Measurements from ENCODE around the gene PITX2. TPM values are rescaled to one million over a fixed set of nuclear protein-coding genes. Genes with fewer than 3 reads are reported as not detected.
A peak's percentile ranks its signal among the peaks of the same experiment; 100 is the strongest.

PITX2 gene
- total RNA-seq, 4 donors from 2014 or later, result 0.34 to 1.1 (median 0.48) TPM

GRCh38 chr4:110630688-110631402, 8.0 kb upstream of the PITX2 start:
- TF ChIP-seq CTCF (IDR thresholded peaks at IDR 0.05) (no peak), POLR2A (IDR thresholded peaks at IDR 0.05) (no peak)
- DNase-seq (ENCODE audit: low spot score in 2 of 2), result peak in 1 of 2 donors; percentile 71
- intact Hi-C loops (cut with DNase I; ENCODE audit: low total_unique reads), result no loop called here
- WGBS, 2 donors, result 24% methylated on average over 34 of the region's 34 CpGs
- no peak overlapping the region for H3K4me3 ChIP-seq (ENCODE audit: low read depth, poor library complexity, severe bottlenecking)

- TF ChIP-seq POLR2A (IDR thresholded peaks at IDR 0.05) (no peak), CTCF (IDR thresholded peaks at IDR 0.05) (no peak)
- WGBS, 2 donors, result 34 to 42% methylated on average over 26 of the region's 26 CpGs
- no peak for DNase-seq (ENCODE audit: low spot score in 2 of 2)
- intact Hi-C loops (cut with DNase I; ENCODE audit: low total_unique reads), result no loop called here
- H3K4me3 ChIP-seq (ENCODE audit: low read depth, poor library complexity, severe bottlenecking), result no peak overlapping the region
Observed at GRCh38 chr4:110629780-110630687, 7.2 kb upstream of the PITX2 start.

GRCh38 chr4:110629214-110629754, 6.4 kb upstream of the PITX2 start:
- peak in 1 of 2 donors; percentile 77 for DNase-seq (ENCODE audit: low spot score in 2 of 2)
- no peak for TF ChIP-seq CTCF (IDR thresholded peaks at IDR 0.05)
- no peak for TF ChIP-seq POLR2A (IDR thresholded peaks at IDR 0.05)
- H3K4me3 ChIP-seq (ENCODE audit: low read depth, poor library complexity, severe bottlenecking), result no peak overlapping the region
- intact Hi-C loops (cut with DNase I; ENCODE audit: low total_unique reads), result no loop called here
- 36 to 46% methylated on average over 34 to 36 of the region's 36 CpGs for WGBS, 2 donors

- no peak overlapping the region for H3K4me3 ChIP-seq (ENCODE audit: low read depth, poor library complexity, severe bottlenecking)
- TF ChIP-seq CTCF (IDR thresholded peaks at IDR 0.05) (no peak), POLR2A (IDR thresholded peaks at IDR 0.05) (no peak)
- intact Hi-C loops (cut with DNase I; ENCODE audit: low total_unique reads), result no loop called here
- DNase-seq (ENCODE audit: low spot score in 2 of 2), result no peak
- 18 to 37% methylated on average over 26 of the region's 26 CpGs for WGBS, 2 donors
Observed at GRCh38 chr4:110628663-110629213, 5.9 kb upstream of the PITX2 start.

GRCh38 chr4:110627977-110628662, 5.2 kb upstream of the PITX2 start:
- WGBS, 2 donors, result 31% methylated on average over 11 of the region's 11 CpGs

More at GRCh38 chr4:110627977-110628662, 5.2 kb upstream of the PITX2 start:
- intact Hi-C loops (cut with DNase I; ENCODE audit: low total_unique reads), result no loop called here
- TF ChIP-seq POLR2A (IDR thresholded peaks at IDR 0.05) (no peak), CTCF (IDR thresholded peaks at IDR 0.05) (no peak)
- DNase-seq (ENCODE audit: low spot score in 2 of 2), result no peak
- H3K4me3 ChIP-seq (ENCODE audit: low read depth, poor library complexity, severe bottlenecking), result no peak overlapping the region

Measured in lower leg skin (tissue), 4 donors.